Measurements from ENCODE around the gene CFAP299.

GRCh38 chr4:80447493-80447892 lies 112.0 kb downstream of the CFAP299 start:
- no peak for TF ChIP-seq CTCF (conservative IDR thresholded peaks at IDR 0.05)
- TF ChIP-seq EZH2 (IDR thresholded peaks at IDR 0.05; ENCODE audit: low read depth) = no peak
